ENCODE data around the gene STEAP2.

DNA sequence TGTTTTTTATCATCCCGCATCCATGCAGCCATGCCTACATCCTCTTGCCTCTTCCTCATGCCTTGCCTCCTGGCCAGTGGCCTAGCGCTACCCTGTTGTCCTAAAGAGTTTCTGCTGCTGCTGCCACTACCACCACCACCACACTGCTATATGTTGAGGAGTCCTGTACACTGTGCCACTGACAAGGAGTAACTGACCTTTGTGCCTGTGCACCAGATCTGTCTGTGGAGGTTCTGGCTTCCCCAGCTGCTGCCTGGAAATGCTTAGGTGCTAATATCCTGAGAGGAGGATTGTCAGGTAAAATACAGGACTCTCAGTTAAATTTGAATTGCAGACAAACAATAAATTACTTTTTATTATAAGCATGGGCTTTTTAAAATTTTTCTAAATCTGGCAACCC is 26.5 kb downstream of the STEAP2 start:
- TF ChIP-seq, protein P1, sequence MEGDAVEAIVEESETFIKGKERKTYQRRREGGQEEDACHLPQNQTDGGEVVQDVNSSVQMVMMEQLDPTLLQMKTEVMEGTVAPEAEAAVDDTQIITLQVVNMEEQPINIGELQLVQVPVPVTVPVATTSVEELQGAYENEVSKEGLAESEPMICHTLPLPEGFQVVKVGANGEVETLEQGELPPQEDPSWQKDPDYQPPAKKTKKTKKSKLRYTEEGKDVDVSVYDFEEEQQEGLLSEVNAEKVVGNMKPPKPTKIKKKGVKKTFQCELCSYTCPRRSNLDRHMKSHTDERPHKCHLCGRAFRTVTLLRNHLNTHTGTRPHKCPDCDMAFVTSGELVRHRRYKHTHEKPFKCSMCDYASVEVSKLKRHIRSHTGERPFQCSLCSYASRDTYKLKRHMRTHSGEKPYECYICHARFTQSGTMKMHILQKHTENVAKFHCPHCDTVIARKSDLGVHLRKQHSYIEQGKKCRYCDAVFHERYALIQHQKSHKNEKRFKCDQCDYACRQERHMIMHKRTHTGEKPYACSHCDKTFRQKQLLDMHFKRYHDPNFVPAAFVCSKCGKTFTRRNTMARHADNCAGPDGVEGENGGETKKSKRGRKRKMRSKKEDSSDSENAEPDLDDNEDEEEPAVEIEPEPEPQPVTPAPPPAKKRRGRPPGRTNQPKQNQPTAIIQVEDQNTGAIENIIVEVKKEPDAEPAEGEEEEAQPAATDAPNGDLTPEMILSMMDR (conservative IDR thresholded peaks at IDR 0.05; ENCODE audit: low read depth, low read length) = no peak
- TF ChIP-seq EZH2 (IDR thresholded peaks at IDR 0.05; ENCODE audit: borderline replicate concordance, low read depth, low read length, poor library complexity, severe bottlenecking) = no peak
